ENCODE results near the gene OBSCN. TPM values are rescaled to one million over a fixed set of nuclear protein-coding genes. Genes with fewer than 3 reads are reported as not detected.
A peak's percentile ranks its signal among the peaks of the same experiment; 100 is the strongest.

OBSCN gene
- total RNA-seq, 2 experiments from 2014 or later: 80.8 to 82.2 TPM

DNA sequence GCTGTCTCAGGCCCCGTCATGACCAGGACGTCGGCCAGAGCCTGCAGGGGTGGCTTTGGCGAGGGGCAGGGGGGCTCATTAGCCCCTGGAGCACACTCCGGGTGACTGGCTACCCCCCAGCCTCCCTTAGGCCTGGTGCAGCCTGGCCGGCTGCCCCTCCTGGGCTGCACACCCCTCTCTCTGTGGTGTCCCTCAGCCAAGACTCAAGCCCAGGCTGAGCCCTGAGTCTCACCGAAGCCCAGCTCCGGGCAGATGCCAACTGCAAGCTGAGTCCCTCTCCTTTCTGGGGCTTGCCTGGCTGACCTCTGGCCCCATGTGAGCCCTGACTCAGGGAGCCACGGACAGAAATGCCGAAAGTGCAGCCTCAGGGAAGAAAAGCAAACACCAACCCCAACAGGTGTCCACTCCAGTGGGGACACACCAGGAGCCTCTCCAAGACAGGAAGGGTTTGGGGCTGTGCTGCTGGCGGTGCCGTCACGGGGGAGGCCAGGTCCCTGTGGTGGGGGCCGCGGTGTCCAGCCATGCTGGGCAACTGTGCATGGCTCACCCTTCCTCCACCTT is 47.6 kb upstream of the OBSCN start:
- no peaks in the 10 kb centered on the region for H3K27me3 Mint-ChIP-seq
- CTCF ChIA-PET: no interaction called here
- no peak overlapping the region for H3K4me3 Mint-ChIP-seq

DNA sequence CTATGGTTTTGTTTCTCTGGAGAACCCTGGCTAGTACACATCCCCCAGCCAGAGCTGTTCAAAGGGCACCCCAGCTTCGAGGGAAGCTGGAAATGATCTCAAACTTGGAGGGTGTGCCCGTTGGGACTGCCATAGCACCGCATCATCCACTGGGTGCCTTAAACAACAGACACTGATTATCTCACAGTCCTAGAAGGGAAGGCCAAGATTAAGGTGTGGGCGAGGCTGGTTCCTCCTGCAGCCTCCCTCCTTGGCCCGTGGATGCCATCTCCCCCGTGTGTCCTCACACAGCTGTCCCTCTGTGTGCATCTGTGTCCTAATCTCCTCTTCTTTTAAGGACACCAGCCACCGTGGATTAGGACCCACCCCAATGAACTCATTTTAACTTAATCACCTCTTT is 46.5 kb upstream of the OBSCN start:
- no peak overlapping the region for H3K27ac ChIP-seq (ENCODE audit: low read depth in 1 of 2, low read length in 2 of 2)
- peaks cover 47% of the 10 kb centered on the region for H3K4me1 ChIP-seq (ENCODE audit: insufficient read depth, low read length)
- no peaks in the 10 kb centered on the region for H3K36me3 ChIP-seq (ENCODE audit: insufficient read depth, low read length)
- intact Hi-C loops (cut with DNase I, micrococcal nuclease): no loop called here
- TF ChIP-seq, protein P1, sequence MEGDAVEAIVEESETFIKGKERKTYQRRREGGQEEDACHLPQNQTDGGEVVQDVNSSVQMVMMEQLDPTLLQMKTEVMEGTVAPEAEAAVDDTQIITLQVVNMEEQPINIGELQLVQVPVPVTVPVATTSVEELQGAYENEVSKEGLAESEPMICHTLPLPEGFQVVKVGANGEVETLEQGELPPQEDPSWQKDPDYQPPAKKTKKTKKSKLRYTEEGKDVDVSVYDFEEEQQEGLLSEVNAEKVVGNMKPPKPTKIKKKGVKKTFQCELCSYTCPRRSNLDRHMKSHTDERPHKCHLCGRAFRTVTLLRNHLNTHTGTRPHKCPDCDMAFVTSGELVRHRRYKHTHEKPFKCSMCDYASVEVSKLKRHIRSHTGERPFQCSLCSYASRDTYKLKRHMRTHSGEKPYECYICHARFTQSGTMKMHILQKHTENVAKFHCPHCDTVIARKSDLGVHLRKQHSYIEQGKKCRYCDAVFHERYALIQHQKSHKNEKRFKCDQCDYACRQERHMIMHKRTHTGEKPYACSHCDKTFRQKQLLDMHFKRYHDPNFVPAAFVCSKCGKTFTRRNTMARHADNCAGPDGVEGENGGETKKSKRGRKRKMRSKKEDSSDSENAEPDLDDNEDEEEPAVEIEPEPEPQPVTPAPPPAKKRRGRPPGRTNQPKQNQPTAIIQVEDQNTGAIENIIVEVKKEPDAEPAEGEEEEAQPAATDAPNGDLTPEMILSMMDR (IDR thresholded peaks at IDR 0.05): no peak
- no peak overlapping the region for H3K4me3 Mint-ChIP-seq
- H3K4me1 Mint-ChIP-seq (ENCODE audit: low read depth): peaks cover 31% of the 10 kb centered on the region
- no peak overlapping the region for H3K4me3 ChIP-seq (ENCODE audit: low read length)
- H3K9me3 ChIP-seq (ENCODE audit: control insufficient read depth in 1 of 2, insufficient read depth in 1 of 2, low read length in 2 of 2): no peaks in the 10 kb centered on the region
- ATAC-seq (ENCODE audit: poor library complexity) (no peak), DNase-seq (no peak)
- H3K27me3 ChIP-seq (ENCODE audit: control insufficient read depth in 1 of 2, insufficient read depth in 2 of 2, low read length in 2 of 2): no peaks in the 10 kb centered on the region
- no peaks in the 10 kb centered on the region for H3K27me3 Mint-ChIP-seq
- peak overlapping the region; percentile 98 for H3K27ac Mint-ChIP-seq
- ChIA-PET POLR2A (interaction anchor here (1.9 kb wide), 1 partner anchor 9 kb away, joined by 4 read pairs; no protein-coding TSS in a partner anchor), CTCF (interaction anchor here (2.3 kb wide), 1 partner anchor 30 kb away, joined by 7 read pairs; no protein-coding TSS in a partner anchor)
- H3K36me3 Mint-ChIP-seq (ENCODE audit: low read depth): peaks cover 11% of the 10 kb centered on the region
- H3K9me3 Mint-ChIP-seq: no peaks in the 10 kb centered on the region

More for the DNA sequence above, 47.6 kb upstream of the OBSCN start:
- intact Hi-C loops (cut with DNase I, micrococcal nuclease): no loop called here
- Histone ChIP-seq H3K27me3 (ENCODE audit: control insufficient read depth in 1 of 2, insufficient read depth in 2 of 2, low read length in 2 of 2) (no peaks in the 10 kb centered on the region), H3K27ac (ENCODE audit: low read depth in 1 of 2, low read length in 2 of 2) (no peak overlapping the region), H3K4me1 (ENCODE audit: insufficient read depth, low read length) (peaks cover 45% of the 10 kb centered on the region), H3K36me3 (ENCODE audit: insufficient read depth, low read length) (no peaks in the 10 kb centered on the region), H3K9me3 (ENCODE audit: control insufficient read depth in 1 of 2, insufficient read depth in 1 of 2, low read length in 2 of 2) (no peaks in the 10 kb centered on the region), H3K4me3 (ENCODE audit: low read length) (no peak overlapping the region)
- no peak overlapping the region for H3K27ac Mint-ChIP-seq
- no peak for DNase-seq
- H3K4me1 Mint-ChIP-seq (ENCODE audit: low read depth): peaks cover 28% of the 10 kb centered on the region
- H3K9me3 Mint-ChIP-seq: no peaks in the 10 kb centered on the region
- POLR2A ChIA-PET: no interaction called here
- ATAC-seq (ENCODE audit: poor library complexity): no peak
- H3K36me3 Mint-ChIP-seq (ENCODE audit: low read depth): peaks cover 2% of the 10 kb centered on the region
- TF ChIP-seq, protein P1 (IDR thresholded peaks at IDR 0.05): no peak

DNA sequence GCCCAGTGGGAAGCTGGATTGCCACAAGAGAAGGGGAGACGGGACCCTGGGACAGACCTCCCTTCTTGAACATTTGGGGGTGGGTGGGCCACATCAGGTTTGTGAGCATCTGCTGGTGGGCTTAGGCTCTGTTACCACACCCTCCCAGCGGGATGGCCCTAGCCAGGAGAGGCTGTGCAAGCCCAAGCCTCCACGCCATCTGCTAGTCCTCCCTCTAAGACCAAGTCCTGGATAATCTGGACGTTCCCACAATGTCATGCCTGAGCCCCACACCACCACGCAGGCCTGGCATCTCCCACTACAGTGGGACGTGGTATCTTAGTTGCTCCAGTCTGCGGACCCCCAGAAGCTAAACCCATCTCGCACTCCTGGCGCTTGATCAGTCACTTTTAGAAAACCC is 46.0 kb upstream of the OBSCN start:
- H3K36me3 Mint-ChIP-seq (ENCODE audit: low read depth): peaks cover 14% of the 10 kb centered on the region
- H3K4me1 ChIP-seq (ENCODE audit: insufficient read depth, low read length): peaks cover 47% of the 10 kb centered on the region
- peak overlapping the region; percentile 30 for H3K4me3 Mint-ChIP-seq
- CTCF ChIA-PET: interaction anchor here (2.3 kb wide), 1 partner anchor 31 kb away, joined by 7 read pairs; no protein-coding TSS in a partner anchor
- DNase-seq (no peak), ATAC-seq (ENCODE audit: poor library complexity) (no peak)
- no peak overlapping the region for H3K4me3 ChIP-seq (ENCODE audit: low read length)
- H3K9me3 Mint-ChIP-seq: no peaks in the 10 kb centered on the region
- intact Hi-C loops (cut with DNase I, micrococcal nuclease): no loop called here
- H3K27ac Mint-ChIP-seq: peak overlapping the region; percentile 98
- H3K27ac ChIP-seq (ENCODE audit: low read depth in 1 of 2, low read length in 2 of 2): peak overlapping the region in 1 of 2 donors; percentile 4
- no peaks in the 10 kb centered on the region for H3K27me3 Mint-ChIP-seq
- H3K36me3 ChIP-seq (ENCODE audit: insufficient read depth, low read length): no peaks in the 10 kb centered on the region
- POLR2A ChIA-PET: interaction anchor here (1.0 to 2.0 kb wide), 4 partner anchors 9 to 79 kb away, joined by 3 to 7 read pairs (median 4); partner anchors contain the start of genes ARF1 and GUK1
- H3K4me1 Mint-ChIP-seq (ENCODE audit: low read depth): peaks cover 36% of the 10 kb centered on the region
- H3K9me3 ChIP-seq (ENCODE audit: control insufficient read depth in 1 of 2, insufficient read depth in 1 of 2, low read length in 2 of 2): no peaks in the 10 kb centered on the region
- TF ChIP-seq, protein P1 (IDR thresholded peaks at IDR 0.05): no peak
- no peaks in the 10 kb centered on the region for H3K27me3 ChIP-seq (ENCODE audit: control insufficient read depth in 1 of 2, insufficient read depth in 2 of 2, low read length in 2 of 2)
